GM10248 (cell line): ENCODE measurements around the gene BTN2A1.
"Not testable (repeated sequence)": the region's sequence is repeated elsewhere in the genome, so short reads cannot be mapped to it uniquely, and the experiment has no call there.

Experiments
- CTCF ChIA-PET: fragments of 300-600 bp; sonication (Branson Sonifier 250); formaldehyde crosslinking; extraction: SDS; loops from one replicate; lab custom pipeline; 2021; ENCODE audit warnings: antibody characterized with exemption; lab: Yijun Ruan, JAX
- POLR2A ChIA-PET: fragments of 350-650 bp; sonication (Branson Sonifier 250); formaldehyde crosslinking; extraction: SDS; loops from one replicate; lab custom pipeline; 2020; ENCODE audit warnings: antibody characterized with exemption; lab: Yijun Ruan, JAX
- DNase-seq: peaks from one replicate; pipeline ENCODE4 v3.0.0; 2012; ENCODE audit errors: extremely low spot score
- CTCF ChIP-seq: IDR thresholded peaks from 2 replicates; pipeline ENCODE4 v1.5.1; 2012; ENCODE audit warnings: mild to moderate bottlenecking, low read depth; ENCODE audit errors: extremely low read depth, missing control alignments, control extremely low read depth

BTN2A1 gene

GRCh38 chr6:26432627-26433201, 25.0 kb upstream of the BTN2A1 start:
- no peak for DNase-seq
- ChIA-PET POLR2A (no interaction called here), CTCF (interaction anchor here (1.0 kb wide), 1 partner anchor 13 kb away, joined by 3 read pairs; no protein-coding TSS in a partner anchor)
- TF ChIP-seq CTCF: no peak

- POLR2A ChIA-PET, DNase-seq, CTCF ChIA-PET: not testable (repeated sequence)
Observed at GRCh38 chr6:26433680-26434079, 24.1 kb upstream of the BTN2A1 start.

GRCh38 chr6:26436018-26436417, 21.7 kb upstream of the BTN2A1 start:
- DNase-seq: no peak
- ChIA-PET CTCF (interaction anchor here (0.9 to 1.0 kb wide), 2 partner anchors 8 to 10 kb away, joined by 3 read pairs; no protein-coding TSS in a partner anchor), POLR2A (no interaction called here)
- TF ChIP-seq CTCF: no peak

GRCh38 chr6:26437550-26437949, 20.2 kb upstream of the BTN2A1 start:
- no peak for TF ChIP-seq CTCF
- DNase-seq: no peak
- ChIA-PET POLR2A (no interaction called here), CTCF (interaction anchor here (1.2 kb wide), 1 partner anchor 48 kb away, joined by 3 read pairs; no protein-coding TSS in a partner anchor)

GRCh38 chr6:26438000-26438399, 19.8 kb upstream of the BTN2A1 start:
- DNase-seq: no peak
- TF ChIP-seq CTCF: no peak
- CTCF ChIA-PET: no interaction called here
- POLR2A ChIA-PET: no interaction called here

- ChIA-PET CTCF (interaction anchor here (0.7 to 2.0 kb wide), 2 partner anchors 12 to 37 kb away, joined by 3 to 4 read pairs; no protein-coding TSS in a partner anchor), POLR2A (no interaction called here)
- DNase-seq: no peak
- TF ChIP-seq CTCF: no peak
Observed at GRCh38 chr6:26439151-26440125, 18.3 kb upstream of the BTN2A1 start.
